Mesenchymal stem cell (in vitro differentiated cells and primary cell): Measurements from ENCODE around the gene ARHGEF4.
A peak's percentile ranks its signal among the peaks of the same experiment; 100 is the strongest.

Source experiments
- DNase-seq: peaks from one replicate; pipeline ENCODE4 v3.0.0-alpha.2; 2013
- H2AFZ ChIP-seq: one replicate; pipeline ENCODE4 v1.6.1; 2013; ENCODE audit warnings: low read depth, mild to moderate bottlenecking, control low read depth, inconsistent platforms, low read length, moderate library complexity
- H2AK5ac ChIP-seq: 2 replicates; pipeline ENCODE4 v1.6.1; 2013; ENCODE audit warnings: low read length, moderate library complexity, mild to moderate bottlenecking, inconsistent platforms; ENCODE audit not compliant: severe bottlenecking
- H2BK120ac ChIP-seq: one replicate; pipeline ENCODE4 v1.6.1; 2013; ENCODE audit warnings: low read depth, mild to moderate bottlenecking, inconsistent platforms, low read length, moderate library complexity
- H2BK12ac ChIP-seq, 2 experiments: one replicate each; pipeline ENCODE4 v1.6.1; 2013; ENCODE audit warnings: inconsistent platforms in 2 of 2, low read length in 2 of 2, mild to moderate bottlenecking in 2 of 2, moderate library complexity in 2 of 2, control low read depth in 1 of 2
- H2BK15ac ChIP-seq: one replicate; pipeline ENCODE4 v1.6.1; 2013; ENCODE audit warnings: mild to moderate bottlenecking, low read depth, inconsistent platforms; ENCODE audit not compliant: poor library complexity, severe bottlenecking
- H2BK5ac ChIP-seq: 2 replicates; pipeline ENCODE4 v1.6.1; 2013; ENCODE audit warnings: low read depth, mild to moderate bottlenecking, low read length, control low read depth, inconsistent platforms; ENCODE audit not compliant: poor library complexity, severe bottlenecking
- H3K14ac ChIP-seq, 2 experiments: one replicate each; pipeline ENCODE4 v1.6.1; 2013; ENCODE audit warnings: inconsistent platforms in 2 of 2, low read length in 2 of 2, control low read depth in 1 of 2, mild to moderate bottlenecking in 1 of 2, moderate library complexity in 1 of 2
- H3K18ac ChIP-seq, 2 experiments: one replicate each; pipeline ENCODE4 v1.6.1; 2013; ENCODE audit warnings: inconsistent platforms in 2 of 2, low read length in 2 of 2, control low read depth in 1 of 2, low read depth in 1 of 2, mild to moderate bottlenecking in 1 of 2
- H3K23ac ChIP-seq, 2 experiments: one replicate each; pipeline ENCODE4 v1.6.1; 2013; ENCODE audit warnings: inconsistent platforms in 2 of 2, low read length in 2 of 2, mild to moderate bottlenecking in 2 of 2, moderate library complexity in 2 of 2, control low read depth in 1 of 2
- H3K27ac ChIP-seq: 2 replicates; pipeline ENCODE4 v1.5.1; 2013; ENCODE audit warnings: mild to moderate bottlenecking, moderate library complexity, low read length, control low read depth, inconsistent platforms; ENCODE audit not compliant: poor library complexity, severe bottlenecking
- H3K27me3 ChIP-seq, 2 experiments: 2 replicates each; pipeline versions ENCODE4 v1.6.1 to v1.7.0; 2013; ENCODE audit warnings: low read length in 2 of 2, mild to moderate bottlenecking in 2 of 2, moderate library complexity in 2 of 2, control low read depth in 1 of 2, inconsistent platforms in 1 of 2; ENCODE audit not compliant: control insufficient read depth in 1 of 2, insufficient read depth in 1 of 2
- H3K36me3 ChIP-seq, 2 experiments: 2 replicates each; pipeline versions ENCODE4 v1.6.1 to v1.7.0; 2013; ENCODE audit warnings: low read length in 2 of 2, control low read depth in 1 of 2, inconsistent platforms in 1 of 2, low read depth in 1 of 2, mild to moderate bottlenecking in 1 of 2; ENCODE audit not compliant: insufficient read depth in 2 of 2, control insufficient read depth in 1 of 2
- H3K4ac ChIP-seq, 2 experiments: one replicate each; pipeline ENCODE4 v1.6.1; 2013; ENCODE audit warnings: inconsistent platforms in 2 of 2, low read length in 2 of 2, mild to moderate bottlenecking in 2 of 2, moderate library complexity in 2 of 2, control low read depth in 1 of 2, low read depth in 1 of 2
- H3K4me1 ChIP-seq: 2 replicates; pipeline ENCODE4 v1.6.1; 2013; ENCODE audit warnings: low read depth, low read length, control low read depth; ENCODE audit not compliant: control insufficient read depth, insufficient read depth
- H3K4me2 ChIP-seq: 2 replicates; pipeline ENCODE4 v1.6.1; 2013; ENCODE audit warnings: low read length, mild to moderate bottlenecking, inconsistent platforms; ENCODE audit not compliant: poor library complexity, severe bottlenecking
- H3K4me3 ChIP-seq, 2 experiments: 2 replicates each; pipeline versions ENCODE4 v1.5.1 to v1.7.0; 2013; ENCODE audit warnings: low read length in 2 of 2, mild to moderate bottlenecking in 2 of 2, control low read depth in 1 of 2, low read depth in 1 of 2; ENCODE audit not compliant: insufficient read depth in 1 of 2
- H3K79me1 ChIP-seq: replicated peaks from 2 replicates; pipeline ENCODE4 v1.6.1; 2013; ENCODE audit warnings: mild to moderate bottlenecking, control low read depth, low read length, inconsistent platforms; ENCODE audit not compliant: poor library complexity, severe bottlenecking
- H3K9ac ChIP-seq: 2 replicates; pipeline ENCODE4 v1.7.0; 2013; ENCODE audit warnings: mild to moderate bottlenecking, low read length, moderate library complexity
- H3K9me3 ChIP-seq: 2 replicates; pipeline ENCODE4 v1.7.0; 2013; ENCODE audit warnings: mild to moderate bottlenecking, low read length; ENCODE audit not compliant: control insufficient read depth
- H4K8ac ChIP-seq: one replicate; pipeline ENCODE4 v1.6.1; 2013; ENCODE audit warnings: inconsistent platforms, mild to moderate bottlenecking, low read length, moderate library complexity
- H4K91ac ChIP-seq: one replicate; pipeline ENCODE4 v1.6.1; 2013; ENCODE audit warnings: mild to moderate bottlenecking, low read length, inconsistent platforms
- WGBS: methylation state at CpG from one replicate; pipeline ENCODE4 v1.1.7; 2013; ENCODE audit warnings: mixed read lengths; 5-methylcytosine and 5-hydroxymethylcytosine counted together

ARHGEF4 gene

DNA sequence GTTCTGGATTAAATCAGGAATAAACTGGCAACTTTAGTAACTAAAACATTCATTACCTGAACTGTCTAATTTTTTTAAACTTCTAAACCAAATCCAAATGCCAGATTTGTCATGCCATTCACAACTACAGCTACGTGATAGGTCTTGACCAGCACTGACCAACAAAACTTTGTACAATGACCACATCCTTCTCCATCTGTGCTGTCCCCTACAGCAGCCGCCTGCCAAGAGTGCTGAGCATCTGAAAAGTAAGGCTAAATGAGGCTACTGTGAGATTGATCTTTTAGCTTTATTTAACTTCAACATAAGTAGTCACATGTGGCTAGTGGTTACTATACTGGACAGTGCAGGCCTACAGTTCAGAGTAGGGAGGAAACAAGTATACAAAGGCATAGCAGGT lies 248.9 kb downstream of the ARHGEF4 start:
- Histone ChIP-seq H3K23ac (no peak overlapping the region), H3K18ac (no peak overlapping the region), H2BK15ac (no peak overlapping the region), H3K36me3 (peaks cover 32 to 66% of the 10 kb centered on the region in 2 experiments), H3K4me1 (no peaks in the 10 kb centered on the region), H2AK5ac (no peak overlapping the region), H3K4me3 (no peak overlapping the region), H2BK5ac (no peak overlapping the region), H2BK120ac (no peak overlapping the region), H3K27ac (no peak overlapping the region), H3K27me3 (no peaks in the 10 kb centered on the region), H3K14ac (no peak overlapping the region), H2BK12ac (no peak overlapping the region), H4K8ac (no peak overlapping the region), H3K9ac (peak overlapping the region; percentile 31), H3K4me2 (no peak overlapping the region), H3K9me3 (no peaks in the 10 kb centered on the region), H4K91ac (no peak overlapping the region), H3K79me1 (peaks cover 5% of the 10 kb centered on the region), H3K4ac (no peak overlapping the region), H2AFZ (no peak overlapping the region)
- peak; percentile 36 for DNase-seq
- WGBS = 78% methylated on average over 2 of the region's 2 CpGs

GRCh38 chr2:131092458-131093005 lies 255.8 kb downstream of the ARHGEF4 start:
- H2BK12ac ChIP-seq = peak overlapping the region in 1 of 2 experiments; percentile 25
- peaks cover 3% of the 10 kb centered on the region for H3K4me1 ChIP-seq
- peak overlapping the region; percentile 78 to 98 for H3K4me3 ChIP-seq
- no peaks in the 10 kb centered on the region for H3K9me3 ChIP-seq
- H2BK15ac ChIP-seq = no peak overlapping the region
- H3K79me1 ChIP-seq = no peaks in the 10 kb centered on the region
- DNase-seq = peak; percentile 26
- H3K14ac ChIP-seq = peak overlapping the region in 1 of 2 experiments; percentile 99
- H3K18ac ChIP-seq = peak overlapping the region; percentile 96 to 100
- H2BK120ac ChIP-seq = peak overlapping the region; percentile 95
- H3K23ac ChIP-seq = no peak overlapping the region
- peak overlapping the region; percentile 71 for H2AFZ ChIP-seq
- peak overlapping the region; percentile 82 for H2BK5ac ChIP-seq
- peaks cover 15 to 17% of the 10 kb centered on the region in 2 experiments for H3K36me3 ChIP-seq
- peak overlapping the region; percentile 89 for H3K9ac ChIP-seq
- H3K4me2 ChIP-seq = peak overlapping the region; percentile 38
- H3K27ac ChIP-seq = peak overlapping the region; percentile 79
- peak overlapping the region; percentile 48 for H2AK5ac ChIP-seq
- peak overlapping the region; percentile 99 for H4K8ac ChIP-seq
- WGBS = 4% methylated on average over 11 of the region's 26 CpGs
- H3K4ac ChIP-seq = peak overlapping the region; percentile 97 to 98
- no peaks in the 10 kb centered on the region for H3K27me3 ChIP-seq
- H4K91ac ChIP-seq = peak overlapping the region; percentile 89

DNA sequence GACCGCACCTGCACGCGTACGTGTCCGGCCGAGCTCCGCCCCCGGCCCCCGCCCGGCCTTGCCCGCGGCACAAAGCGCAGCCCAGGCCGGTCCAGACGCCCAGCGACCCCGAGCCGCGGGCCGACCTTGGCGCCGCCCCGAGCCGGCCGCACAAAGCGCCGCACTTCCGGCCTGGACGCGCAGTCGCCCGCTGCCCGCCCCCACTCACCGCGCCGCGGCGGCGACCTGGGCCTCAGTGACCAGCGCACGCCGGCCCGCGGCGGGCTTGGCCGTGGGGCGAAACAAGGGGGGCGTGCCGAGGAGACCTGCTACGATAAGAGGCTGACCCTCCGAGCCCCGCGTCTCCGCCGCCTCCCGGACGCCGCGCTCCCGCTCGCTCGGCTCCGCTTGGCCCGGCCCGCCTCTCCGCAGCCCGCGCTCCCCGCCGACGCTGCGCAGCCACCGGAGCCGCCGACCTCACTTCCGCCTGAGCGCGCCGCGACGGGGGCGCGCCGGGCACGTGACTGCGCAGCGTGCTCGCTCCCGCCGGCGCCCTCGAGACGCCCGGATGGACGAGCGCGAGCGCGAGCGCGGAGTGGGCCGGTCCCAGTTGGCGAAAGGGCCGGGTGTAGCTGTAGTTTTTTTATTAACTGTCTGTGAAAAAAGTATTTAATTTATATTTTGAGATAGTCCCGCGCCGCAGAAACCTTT lies 256.4 kb downstream of the ARHGEF4 start, which contains the start of gene FAM168B:
FAM168B (minus strand) TSS at position 455 of the 690 bp plus-strand sequence. CDS start 10,814 bp downstream, outside the sequence.
- H4K91ac ChIP-seq = peak within 1 kb of the TSS; percentile 99
- peak within 1 kb of the TSS; percentile 99 for H4K8ac ChIP-seq
- under 1% methylated on average over 88 of the region's 107 CpGs for WGBS
- peak within 1 kb of the TSS; percentile 98 for H2BK15ac ChIP-seq
- peak within 1 kb of the TSS in 1 of 2 experiments; percentile 99 for H3K14ac ChIP-seq
- no peak within 1 kb of the TSS for H3K23ac ChIP-seq
- DNase-seq = peak; percentile 87
- peak within 1 kb of the TSS; percentile 97 to 98 for H3K4ac ChIP-seq
- H2AFZ ChIP-seq = peak within 1 kb of the TSS; percentile 71
- H2BK5ac ChIP-seq = peak within 1 kb of the TSS; percentile 82
- H3K9me3 ChIP-seq = no peaks in the 10 kb centered on the region
- H2BK12ac ChIP-seq = peak within 1 kb of the TSS in 1 of 2 experiments; percentile 25
- H2AK5ac ChIP-seq = peak within 1 kb of the TSS; percentile 57
- peak within 1 kb of the TSS; percentile 89 for H3K9ac ChIP-seq
- peaks cover 3% of the 10 kb centered on the region for H3K4me1 ChIP-seq
- H3K27ac ChIP-seq = peak within 1 kb of the TSS; percentile 79
- peak within 1 kb of the TSS; percentile 95 for H2BK120ac ChIP-seq
- peak within 1 kb of the TSS; percentile 68 for H3K4me2 ChIP-seq
- H3K36me3 ChIP-seq = peaks cover 11% of the 10 kb centered on the region in 2 experiments
- peak within 1 kb of the TSS; percentile 78 to 98 for H3K4me3 ChIP-seq
- no peaks in the 10 kb centered on the region for H3K27me3 ChIP-seq
- H3K18ac ChIP-seq = peak within 1 kb of the TSS; percentile 96 to 100
- H3K79me1 ChIP-seq = no peaks in the 10 kb centered on the region
